GM12878 (cell line): Measurements from ENCODE around the gene NEK11. TPM values are rescaled to one million over a fixed set of nuclear protein-coding genes. Genes with fewer than 3 reads are reported as not detected.

Source experiments
- ATAC-seq: fragments of 200-7000 bp; cut with Tn5 transposase; 3 replicates; pipeline ENCODE4 v1.9.1; 2020; ENCODE audit warnings: mild to moderate bottlenecking, moderate library complexity
- BruUV-seq: library from RNA; stranded (reverse); fragments of 400-500 nt; replicated peaks from 2 replicates; lab custom pipeline; 2021; lab: Mats Ljungman, UMichigan
- CTCF ChIA-PET: fragments of 300-600 bp; sonication (Branson Sonifier 250); formaldehyde crosslinking; extraction: SDS; loops from one replicate; lab custom pipeline; 2021; ENCODE audit warnings: inconsistent platforms; lab: Yijun Ruan, JAX
- POLR2A ChIA-PET: fragments of 350-600 bp; formaldehyde crosslinking; extraction: SDS; loops from one replicate; lab custom pipeline; 2021; ENCODE audit warnings: inconsistent platforms; lab: Charles Lee
- RAD21 ChIA-PET: fragments of 300-600 bp; sonication (Branson Sonifier 250); formaldehyde crosslinking; loops from one replicate; lab custom pipeline; 2023; ENCODE audit warnings: antibody characterized with exemption; ENCODE audit not compliant: unreplicated experiment; lab: Charles Lee
- SMC1A ChIA-PET: fragments of 300-600 bp; sonication (Branson Sonifier 250); formaldehyde crosslinking; loops from one replicate; lab custom pipeline; 2023; ENCODE audit not compliant: unreplicated experiment, uncharacterized antibody; lab: Charles Lee
- DNase-seq: peaks from one replicate; pipeline ENCODE4 v3.0.0-alpha.2; 2011; ENCODE audit warnings: low read depth, low spot score
- FAIRE-seq: peaks from 3 replicates; lab custom pipeline; 2011; peaks lifted over from hg19 to GRCh38; lab: Jason Lieb, UNC
- H2AFZ ChIP-seq: 2 replicates; pipeline ENCODE4 v1.6.0; 2011; ENCODE audit warnings: low read depth, low read length, control low read depth; ENCODE audit not compliant: control insufficient read depth
- H3K27ac ChIP-seq: 2 replicates; pipeline ENCODE4 v1.5.1; 2011; ENCODE audit warnings: control low read depth; ENCODE audit not compliant: control insufficient read depth, insufficient read depth
- H3K27me3 ChIP-seq, 2 experiments: replicated peaks in 1 of 2; 2 replicates each; pipeline versions ENCODE4 v1.6.0 to v1.6.1; 2011; ENCODE audit warnings: low read length in 1 of 2; ENCODE audit not compliant: control insufficient read depth in 2 of 2, insufficient read depth in 2 of 2
- H3K36me3 ChIP-seq, 2 experiments: 2 replicates each; pipeline ENCODE4 v1.5.1; 2011; ENCODE audit warnings: low read length in 1 of 2; ENCODE audit not compliant: control insufficient read depth in 2 of 2, insufficient read depth in 2 of 2
- H3K4me1 ChIP-seq: 2 replicates; pipeline ENCODE4 v1.6.1; 2011; ENCODE audit warnings: mild to moderate bottlenecking, low read length, moderate library complexity, mixed read lengths; ENCODE audit not compliant: control insufficient read depth, insufficient read depth
- H3K4me2 ChIP-seq: 2 replicates; pipeline ENCODE4 v1.6.0; 2011; ENCODE audit warnings: control low read depth; ENCODE audit not compliant: control insufficient read depth, insufficient read depth
- H3K4me3 ChIP-seq: fragments of 200-600 bp; sonication (generic); 2 replicates; pipeline ENCODE4 v1.5.1; 2016
- H3K79me2 ChIP-seq: 2 replicates; pipeline ENCODE4 v1.6.0; 2011; ENCODE audit warnings: low read length; ENCODE audit not compliant: control insufficient read depth, insufficient read depth
- H3K9ac ChIP-seq: 2 replicates; pipeline ENCODE4 v1.8.0; 2011; ENCODE audit warnings: low read length, control low read depth, mixed read lengths; ENCODE audit not compliant: control insufficient read depth, insufficient read depth
- H3K9me3 ChIP-seq: replicated peaks from 3 replicates; pipeline ENCODE4 v1.5.1; 2011; ENCODE audit warnings: mild to moderate bottlenecking, low read length; ENCODE audit not compliant: control insufficient read depth, insufficient read depth
- H4K20me1 ChIP-seq: 2 replicates; pipeline ENCODE4 v1.6.0; 2011; ENCODE audit not compliant: control insufficient read depth, insufficient read depth
- ASH2L ChIP-seq: fragments of 300-600, 200-600 bp; sonication (generic); IDR thresholded peaks from 2 replicates; pipeline ENCODE4 v1.6.1; 2017; ENCODE audit warnings: low read depth, mild to moderate bottlenecking, borderline replicate concordance
- BMI1 ChIP-seq: fragments of 450-650 bp; IDR thresholded peaks from 2 replicates; pipeline ENCODE4 v1.6.1; 2016; ENCODE audit warnings: mild to moderate bottlenecking, moderate library complexity, borderline replicate concordance
- CHD4 ChIP-seq: fragments of 200-600 bp; sonication (generic); IDR thresholded peaks from 2 replicates; pipeline ENCODE4 v1.6.1; 2016; ENCODE audit warnings: mild to moderate bottlenecking
- ETV6 ChIP-seq, 2 experiments: fragments of 450-650 bp in 1 of 2; IDR thresholded peaks in 1 of 2; conservative IDR thresholded peaks in 1 of 2; 2 replicates each; pipeline ENCODE4 v1.6.1; 2014; ENCODE audit warnings: antibody characterized with exemption in 1 of 2, borderline replicate concordance in 1 of 2, low read depth in 1 of 2, mild to moderate bottlenecking in 1 of 2, moderate library complexity in 1 of 2
- FOXK2 ChIP-seq: fragments of 450-650 bp; IDR thresholded peaks from 2 replicates; pipeline ENCODE4 v1.6.1; 2017; ENCODE audit warnings: mild to moderate bottlenecking, moderate library complexity
- HDAC2 ChIP-seq: fragments of 200-600 bp; sonication (generic); IDR thresholded peaks from 2 replicates; pipeline ENCODE4 v1.6.1; 2017
- HDAC6 ChIP-seq: fragments of 200-600 bp; sonication (generic); IDR thresholded peaks from one replicate; pipeline ENCODE4 v1.8.0; 2017; ENCODE audit warnings: antibody characterized with exemption; ENCODE audit not compliant: unreplicated experiment
- MEF2A ChIP-seq: IDR thresholded peaks from 2 replicates; pipeline ENCODE4 v1.6.1; 2011; ENCODE audit warnings: low read depth, mild to moderate bottlenecking, low read length, moderate library complexity; ENCODE audit not compliant: insufficient read depth
- PAX8 ChIP-seq: fragments of 450-650 bp; IDR thresholded peaks from 2 replicates; pipeline ENCODE4 v1.6.1; 2017; ENCODE audit warnings: mild to moderate bottlenecking, moderate library complexity
- RAD51 ChIP-seq: fragments of 450-650 bp; IDR thresholded peaks from 2 replicates; pipeline ENCODE4 v1.6.1; 2016; ENCODE audit warnings: moderate library complexity, mild to moderate bottlenecking, inconsistent platforms
- STAT1 ChIP-seq: fragments of 450-650 bp; conservative IDR thresholded peaks from 2 replicates; pipeline ENCODE4 v1.6.1; 2014; ENCODE audit warnings: antibody characterized with exemption, mild to moderate bottlenecking
- TCF12 ChIP-seq: IDR thresholded peaks from 2 replicates; pipeline ENCODE4 v1.6.1; 2011; ENCODE audit warnings: low read depth, mild to moderate bottlenecking, low read length
- TCF7 ChIP-seq: IDR thresholded peaks from 2 replicates; pipeline ENCODE4 v1.6.1; 2014; ENCODE audit warnings: antibody characterized with exemption, borderline replicate concordance
- ZNF384 ChIP-seq: IDR thresholded peaks from 2 replicates; pipeline ENCODE4 v1.6.1; 2012; ENCODE audit warnings: low read depth, mild to moderate bottlenecking, low read length, improper control_type of control experiment, borderline replicate concordance
- WGBS: methylation state at CpG from one replicate; pipeline ENCODE4 v1.1.6; 2016; ENCODE audit warnings: low lambda C conversion rate; ENCODE audit not compliant: insufficient replicate concordance, insufficient coverage; ENCODE audit errors: missing lambda C conversion rate; 5-methylcytosine and 5-hydroxymethylcytosine counted together
- in situ Hi-C: fragments of 300-500 bp; cut with MboI; formaldehyde crosslinking; loops from 9 replicates; pipeline ENCODE4 v1.14.3; 2018; ENCODE audit warnings: mixed read lengths
- intact Hi-C: fragments of 100-400 bp; cut with micrococcal nuclease; formaldehyde crosslinking; loops from one replicate; pipeline ENCODE4 v1.14.2; 2022; ENCODE audit not compliant: unreplicated experiment
- polyA plus RNA-seq, 11 experiments: library from polyadenylated mRNA; depleted of rRNA in 4 of 11; unstranded in 6 of 11; stranded (reverse) in 5 of 11; fragments of >200 nt; fragmentation: Nextera tagmentation in 4 of 11; fragmentation: Illumina TruSeq in 1 of 11; extraction: Ambion mirVana in 4 of 11; extraction: Trizol in 1 of 11; gene quantifications; 1 replicate in 1 of 11; 2 replicates in 10 of 11; pipeline versions ENCODE4 v1.2.1 to v1.2.3, GENCODE V29; 2011 to 2016; ENCODE audit warnings: inconsistent platforms in 2 of 11, missing spikeins in 2 of 11, low read depth in 1 of 11
- total RNA-seq, 4 experiments: library from RNA; depleted of rRNA in 3 of 4; stranded (reverse); fragments of >200 nt in 3 of 4; fragmentation: Illumina TruSeq in 1 of 4; extraction: Trizol in 1 of 4; gene quantifications; 2 replicates each; pipeline versions ENCODE4 v1.2.1 to v1.2.3, GENCODE V29; 2013 to 2021
- TF ChIP-seq, protein P1 (sequence below): IDR thresholded peaks from 2 replicates; pipeline ENCODE4 v1.6.1; 2011; ENCODE audit warnings: borderline replicate concordance, low read depth, mild to moderate bottlenecking, moderate library complexity, low read length; ENCODE audit not compliant: insufficient read depth, poor library complexity, severe bottlenecking

The NEK11 gene
- total and polyA plus RNA-seq, 10 of the 15 experiments (the other 5 are each of a cell fraction or from before 2014, with no cell fraction given) = 0.05 to 0.94 (median 0.36) TPM; not detected in 1

DNA sequence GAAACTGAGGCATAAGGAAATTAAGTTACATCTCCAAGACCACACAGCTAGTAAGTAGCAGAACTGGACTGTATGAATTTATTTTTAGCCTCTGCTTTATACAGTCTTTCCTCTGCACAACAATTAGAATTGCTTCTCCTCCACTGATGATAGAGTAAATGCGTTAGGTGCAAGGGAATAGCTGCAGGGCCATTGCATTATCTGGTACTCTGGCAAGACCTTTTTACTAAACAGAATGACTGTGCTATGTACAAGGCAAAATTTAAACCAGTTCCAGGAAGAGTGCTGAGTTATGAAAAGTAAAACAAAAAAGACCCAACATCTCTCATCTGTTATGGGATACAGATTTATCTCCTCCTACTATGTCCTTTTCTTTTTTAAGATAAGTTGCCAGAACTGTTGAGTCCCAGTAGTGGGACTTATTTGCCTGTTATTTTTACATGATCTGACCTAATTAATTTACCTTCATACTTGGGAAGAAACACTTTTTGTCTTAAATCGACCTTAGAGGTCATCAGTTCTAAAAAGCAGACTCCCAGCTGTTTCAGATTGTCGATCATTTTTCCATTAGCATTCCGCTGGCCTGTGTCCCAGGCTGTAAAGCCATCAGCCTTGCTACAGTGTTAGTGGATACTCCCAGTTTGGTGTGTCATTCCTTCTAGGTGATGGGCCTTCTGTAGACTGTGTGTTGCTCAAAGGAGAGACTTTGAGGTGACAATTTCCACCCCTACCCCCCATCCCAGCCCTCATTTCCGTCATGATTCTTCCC, 207.4 kb downstream of the NEK11 start (continued):
- no peak for TF ChIP-seq RAD51

DNA sequence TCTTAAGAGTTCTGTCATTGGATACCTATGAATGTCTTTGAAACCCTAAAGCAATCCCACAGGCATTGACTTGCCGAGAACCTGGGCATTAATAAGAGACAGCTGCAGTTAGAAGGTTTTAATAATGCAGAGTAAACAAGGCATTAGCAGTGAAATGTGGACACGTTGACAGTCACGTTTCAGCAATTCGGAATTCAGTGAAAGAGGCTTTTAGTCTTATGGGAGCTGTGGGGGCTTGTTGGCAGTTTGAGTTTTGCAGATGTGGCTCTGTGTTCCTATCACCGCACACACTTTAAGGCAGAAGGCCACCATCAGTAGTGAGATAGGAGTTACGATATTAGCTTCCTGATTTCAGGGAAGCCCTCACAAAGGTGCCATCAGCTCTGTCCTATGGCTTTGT, 209.7 kb downstream of the NEK11 start:
- ATAC-seq (no peak), DNase-seq (no peak), FAIRE-seq (no peak)
- intact Hi-C loops = no loop called here
- no peak overlapping the region for H3K4me3 ChIP-seq
- no peaks in the 10 kb centered on the region for H3K9me3 ChIP-seq
- POLR2A ChIA-PET = no interaction called here
- in situ Hi-C loops = no loop called here
- TF ChIP-seq, protein P1, sequence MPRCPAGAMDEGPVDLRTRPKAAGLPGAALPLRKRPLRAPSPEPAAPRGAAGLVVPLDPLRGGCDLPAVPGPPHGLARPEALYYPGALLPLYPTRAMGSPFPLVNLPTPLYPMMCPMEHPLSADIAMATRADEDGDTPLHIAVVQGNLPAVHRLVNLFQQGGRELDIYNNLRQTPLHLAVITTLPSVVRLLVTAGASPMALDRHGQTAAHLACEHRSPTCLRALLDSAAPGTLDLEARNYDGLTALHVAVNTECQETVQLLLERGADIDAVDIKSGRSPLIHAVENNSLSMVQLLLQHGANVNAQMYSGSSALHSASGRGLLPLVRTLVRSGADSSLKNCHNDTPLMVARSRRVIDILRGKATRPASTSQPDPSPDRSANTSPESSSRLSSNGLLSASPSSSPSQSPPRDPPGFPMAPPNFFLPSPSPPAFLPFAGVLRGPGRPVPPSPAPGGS = no peak
- TF ChIP-seq TCF12 (no peak), ZNF384 (no peak), ASH2L (no peak), PAX8 (no peak), MEF2A (no peak), ETV6 (conservative IDR thresholded peaks at IDR 0.05 in 1 of 2, IDR thresholded peaks at IDR 0.05 in 1 of 2; ENCODE audit: borderline replicate concordance in 1 of 2, low read depth in 1 of 2) (no peak), STAT1 (no peak), CHD4 (no peak), HDAC2 (no peak), TCF7 (no peak), HDAC6 (no peak), FOXK2 (no peak), BMI1 (no peak)
- WGBS = 48% methylated on average over 6 of the region's 6 CpGs
- no peaks in the 10 kb centered on the region for H3K4me1 ChIP-seq
- H4K20me1 ChIP-seq = no peaks in the 10 kb centered on the region
- H3K4me2 ChIP-seq = no peak overlapping the region
- CTCF ChIA-PET = interaction anchor here (1.2 kb wide), 1 partner anchor 11 kb away, joined by 3 read pairs; no protein-coding TSS in a partner anchor
- RAD21 ChIA-PET = no interaction called here
- no peaks in the 10 kb centered on the region for H3K36me3 ChIP-seq
- no peaks in the 10 kb centered on the region for H3K79me2 ChIP-seq
- no peak overlapping the region for H3K27ac ChIP-seq
- no peak overlapping the region for H2AFZ ChIP-seq
- no TSS peak for BruUV-seq
- H3K9ac ChIP-seq = no peak overlapping the region
- SMC1A ChIA-PET = no interaction called here
- H3K27me3 ChIP-seq = no peaks in the 10 kb centered on the region; a peak in 2 of 4 replicates
